ENCODE data around the gene FNDC3B.
A peak's percentile ranks its signal among the peaks of the same experiment; 100 is the strongest.

FNDC3B gene

DNA sequence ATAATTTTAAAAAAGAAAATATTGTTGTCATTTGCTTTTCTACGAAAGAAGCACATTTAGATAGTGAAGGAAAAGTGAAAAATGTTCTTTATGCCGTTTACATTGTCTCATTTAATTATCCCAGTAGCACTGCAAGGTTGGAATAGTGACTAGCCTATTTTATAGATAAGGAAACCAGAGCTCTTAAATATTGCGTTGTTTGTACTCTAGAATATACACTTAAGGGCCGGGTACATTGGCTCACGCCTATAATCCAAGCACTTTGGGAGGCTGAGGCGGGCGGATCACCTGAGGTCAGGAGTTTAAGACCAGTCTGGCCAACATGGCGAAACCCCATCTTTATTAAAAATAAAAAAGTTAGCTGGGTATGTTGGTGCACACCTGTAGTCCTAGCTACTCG is 127.5 kb downstream of the FNDC3B start:
- DNase-seq (ENCODE audit: low read depth, low spot score) = no peak

DNA sequence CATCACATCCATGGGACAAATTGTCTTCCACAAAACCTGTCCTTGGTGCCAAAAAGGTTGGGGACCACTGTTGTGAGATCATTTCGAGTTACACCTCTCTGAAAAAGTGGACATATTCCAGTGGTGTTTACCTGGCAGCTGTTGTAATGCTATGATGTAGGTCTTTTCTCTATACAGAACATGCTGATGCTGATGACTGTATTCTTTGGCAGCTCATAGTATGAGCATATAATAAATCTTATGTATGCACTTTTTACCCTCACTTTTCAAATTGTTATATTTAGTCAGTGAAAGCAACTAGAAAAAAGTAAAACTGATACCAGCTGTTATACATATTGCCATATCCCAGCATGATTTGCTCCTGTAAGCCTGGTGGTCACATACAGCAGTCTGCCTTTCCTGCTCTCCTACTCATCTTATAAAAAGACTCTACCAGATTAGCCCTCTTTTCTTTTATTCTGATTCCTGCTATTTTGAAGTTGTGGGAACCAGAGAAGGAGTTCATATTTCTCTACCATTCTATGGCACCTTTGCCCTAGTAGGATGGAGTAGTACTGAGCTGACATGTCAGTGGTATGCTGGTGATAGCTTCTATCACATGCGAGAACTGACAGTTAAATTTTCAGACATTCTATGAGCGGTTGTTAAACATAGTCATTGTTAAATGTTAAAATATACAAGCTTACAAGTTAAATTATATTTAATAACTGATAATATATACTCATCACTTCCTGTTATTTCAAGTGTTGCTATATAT is 128.7 kb downstream of the FNDC3B start:
- no peak for DNase-seq (ENCODE audit: low read depth, low spot score)

DNA sequence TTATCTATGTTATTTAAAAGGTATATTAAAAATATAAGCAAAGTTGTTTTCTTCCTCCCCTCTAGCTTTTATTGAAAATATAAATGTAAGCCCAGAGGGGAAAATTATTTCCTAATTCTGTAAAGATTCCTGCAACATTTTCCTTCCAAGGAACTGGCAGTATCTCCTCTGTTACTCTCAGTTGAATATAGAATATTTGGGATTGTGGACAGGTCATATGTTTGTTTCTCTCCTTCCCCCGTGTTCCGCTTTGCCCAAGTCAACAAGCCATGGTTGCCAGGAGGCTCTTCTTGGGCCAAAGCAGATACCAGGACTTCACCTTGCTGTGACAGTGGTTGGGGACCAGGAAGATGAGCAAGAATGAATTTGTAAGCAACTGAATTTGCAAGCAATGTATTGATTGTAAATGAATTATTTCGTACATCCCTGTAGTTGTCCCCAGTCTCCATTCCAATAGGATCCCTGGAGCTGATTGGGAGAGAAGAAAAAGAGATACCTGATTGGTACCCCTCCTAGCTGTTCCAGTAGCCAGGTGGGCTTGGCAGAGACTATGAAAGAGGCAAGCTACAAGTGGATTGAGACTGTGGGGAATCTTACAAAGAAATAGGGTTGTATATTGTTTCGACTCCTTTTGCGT is 130.8 kb downstream of the FNDC3B start:
- no peak for DNase-seq (ENCODE audit: low read depth, low spot score)

DNA sequence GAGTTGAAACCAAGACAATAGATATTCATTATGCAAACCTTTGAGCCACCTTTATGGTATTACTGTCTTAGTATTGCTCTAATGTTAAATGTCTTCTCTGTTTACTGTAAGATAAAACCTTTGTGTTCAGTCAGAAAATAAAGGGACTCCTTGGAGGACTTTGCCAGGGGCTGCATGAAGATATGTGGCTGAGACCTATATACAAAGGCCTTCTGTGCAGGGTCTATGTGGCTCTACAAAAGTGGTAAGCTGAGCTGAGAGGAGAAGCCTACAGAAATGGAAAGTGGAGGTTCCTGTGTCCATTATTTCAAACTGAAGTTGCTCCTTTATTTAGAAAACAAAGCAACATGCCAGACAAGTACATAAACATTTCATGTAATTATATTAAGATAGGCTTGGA is 131.5 kb downstream of the FNDC3B start:
- DNase-seq (ENCODE audit: low read depth, low spot score) = no peak

DNA sequence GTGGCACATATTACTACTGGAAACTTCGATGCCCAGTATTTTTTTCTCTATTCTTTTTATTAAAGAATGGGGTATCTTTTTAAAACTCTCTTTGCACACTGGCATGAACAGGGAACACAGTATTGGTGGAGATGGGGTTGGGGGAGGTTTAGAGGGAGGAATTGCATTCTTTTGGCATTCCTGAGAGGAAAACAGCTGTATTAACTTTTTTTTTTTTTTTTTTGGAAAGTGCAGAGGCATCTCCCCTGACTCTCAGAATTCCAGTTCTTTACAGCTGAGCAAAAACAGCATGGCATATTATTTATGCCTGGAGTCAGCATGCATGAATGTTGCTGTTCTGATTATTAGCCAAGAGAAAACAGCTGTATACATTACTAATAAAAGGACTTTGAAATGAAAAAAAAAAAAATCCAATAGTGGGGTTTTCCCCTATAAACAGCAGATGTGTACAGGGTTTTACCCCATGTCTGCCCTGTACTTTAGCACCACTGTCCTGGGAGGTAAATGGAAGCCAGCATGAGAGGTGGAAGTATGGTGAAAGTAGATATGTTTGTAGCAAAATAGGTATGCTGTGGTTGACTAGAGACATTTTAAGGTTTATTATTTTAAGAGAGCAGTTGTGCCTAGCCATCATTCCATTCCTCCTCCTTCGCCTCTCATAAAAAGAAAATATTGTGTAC is 132.2 kb downstream of the FNDC3B start:
- no peak for DNase-seq (ENCODE audit: low read depth, low spot score)

DNA sequence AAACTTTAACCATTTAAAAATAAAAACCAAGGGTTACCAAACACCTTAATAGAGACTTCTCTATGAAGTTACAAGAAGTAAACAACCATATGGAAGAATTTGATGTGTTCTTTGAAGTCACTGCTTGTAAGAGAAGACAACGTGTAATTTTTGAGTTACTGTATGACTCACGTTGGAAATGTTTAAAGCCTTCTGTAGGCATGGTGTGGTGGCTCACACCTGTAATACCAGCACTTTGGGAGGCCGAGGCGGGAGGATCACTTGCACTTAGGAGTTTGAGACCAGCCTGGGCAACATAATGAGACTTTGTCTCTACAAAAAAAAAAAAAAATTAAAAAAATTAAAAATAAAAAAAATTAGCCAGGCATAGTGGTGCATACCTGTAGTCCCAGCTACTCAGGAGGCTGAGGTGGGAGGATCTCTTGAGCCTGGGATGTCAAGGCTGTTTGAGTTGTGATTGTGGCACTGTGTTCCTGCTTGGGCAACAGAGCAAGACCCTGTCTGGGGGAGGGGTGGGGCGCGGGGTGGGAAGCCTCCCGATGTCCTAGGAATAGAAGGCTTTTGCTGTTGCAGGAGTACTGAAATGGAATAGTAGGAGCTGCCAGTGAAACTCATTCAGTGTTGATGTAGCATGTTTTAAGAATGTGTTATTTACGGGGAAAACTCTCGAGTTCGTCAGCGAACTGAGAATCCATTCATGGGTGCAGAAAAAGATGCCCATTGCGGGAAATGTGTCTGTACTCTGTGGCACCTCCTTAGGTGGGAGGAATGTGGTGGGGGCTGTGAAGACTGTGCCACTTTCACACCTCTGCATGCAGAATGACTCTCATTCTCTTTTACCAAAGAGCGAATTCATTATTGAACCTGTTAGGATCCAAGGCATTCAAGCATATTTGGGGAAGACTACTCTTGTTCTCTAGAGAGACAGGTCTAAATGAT is 134.2 kb downstream of the FNDC3B start:
- no peak for DNase-seq (ENCODE audit: low read depth, low spot score)

DNA sequence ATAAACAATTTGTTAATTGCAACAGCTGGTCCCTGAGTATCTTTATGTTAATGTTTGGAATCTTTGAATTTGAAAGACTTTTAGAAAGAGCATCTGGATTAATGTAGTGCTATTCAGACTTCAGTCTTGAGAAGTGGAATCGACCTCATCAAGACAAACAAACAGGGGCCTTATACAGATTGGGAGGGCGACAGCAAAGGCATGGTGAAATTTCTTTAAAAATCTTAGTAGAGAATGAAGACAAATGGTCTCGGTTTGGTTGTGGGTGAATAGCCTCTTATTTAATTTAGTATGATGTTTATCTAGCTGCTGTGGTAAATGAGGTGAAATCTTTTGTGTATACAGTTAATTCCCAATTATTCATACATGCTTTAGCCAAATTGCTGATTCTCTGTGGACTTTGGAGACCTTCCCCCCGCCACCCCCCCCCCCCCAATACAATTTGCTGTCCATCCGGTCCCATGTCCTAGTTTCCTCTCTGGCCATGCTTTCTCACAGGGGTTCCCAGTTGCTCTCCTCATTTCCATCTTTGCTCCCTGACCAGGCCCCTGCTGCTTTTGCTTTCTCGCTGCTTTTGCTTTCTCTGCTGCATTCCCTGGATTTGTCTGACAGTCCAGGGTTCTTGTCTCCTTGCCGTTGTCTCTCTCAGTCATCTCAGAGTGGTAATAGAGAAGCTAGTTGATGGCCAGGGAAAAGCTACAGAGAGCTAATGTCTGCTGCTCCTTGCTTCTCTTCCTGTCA is 135.3 kb downstream of the FNDC3B start:
- DNase-seq (ENCODE audit: low read depth, low spot score) = no peak

DNA sequence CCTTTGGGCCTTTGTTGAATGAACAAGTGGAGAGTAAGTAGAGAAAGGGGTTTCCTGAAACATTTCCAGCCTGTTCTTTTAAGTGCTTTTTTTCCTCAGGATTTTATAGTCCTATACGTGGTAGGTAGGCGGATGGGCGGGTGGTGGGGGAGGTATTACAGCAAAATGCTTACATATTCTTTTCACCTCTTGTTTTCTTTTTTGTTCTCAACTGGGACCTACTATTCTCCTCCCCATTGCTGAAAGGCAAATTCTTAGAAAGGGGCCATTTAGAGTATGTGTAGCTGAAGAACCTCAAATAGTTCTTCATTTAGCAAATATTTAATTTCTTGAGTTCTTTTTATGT is 135.8 kb downstream of the FNDC3B start:
- no peak for DNase-seq (ENCODE audit: low read depth, low spot score)

DNA sequence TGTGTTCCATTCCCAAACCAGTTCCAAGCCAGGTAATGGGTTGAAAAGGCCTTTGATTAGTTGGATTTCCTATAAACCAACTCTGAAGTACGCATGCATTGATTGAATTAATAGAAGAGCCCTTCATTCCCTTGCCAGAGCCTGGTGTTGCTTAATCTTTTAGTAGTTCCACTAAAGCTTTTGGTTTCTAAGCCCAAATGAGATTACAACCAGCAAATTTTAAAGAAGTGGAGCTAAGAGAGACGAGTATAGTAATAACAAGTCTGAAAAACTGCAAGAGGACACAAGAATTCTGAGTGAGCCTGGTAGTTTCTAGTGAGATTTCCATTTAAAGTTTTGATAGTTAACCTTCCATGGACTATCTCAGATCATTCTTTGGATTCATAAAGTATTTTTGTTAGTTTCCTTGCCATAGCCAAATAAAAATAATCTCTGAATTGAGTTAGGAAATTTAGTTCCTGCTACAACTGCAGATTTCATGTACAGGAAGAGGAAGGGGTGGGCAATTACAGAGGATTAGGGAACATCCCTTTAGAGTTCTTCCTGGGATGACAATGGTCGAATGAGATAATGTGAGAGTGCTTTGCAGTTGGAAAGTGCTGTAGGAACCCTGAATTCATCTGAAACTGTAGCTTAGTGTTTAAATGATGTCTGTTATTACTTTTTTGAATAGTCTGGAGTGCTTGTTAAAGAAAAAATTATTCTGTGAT is 136.8 kb downstream of the FNDC3B start:
- no peak for DNase-seq (ENCODE audit: low read depth, low spot score)

DNA sequence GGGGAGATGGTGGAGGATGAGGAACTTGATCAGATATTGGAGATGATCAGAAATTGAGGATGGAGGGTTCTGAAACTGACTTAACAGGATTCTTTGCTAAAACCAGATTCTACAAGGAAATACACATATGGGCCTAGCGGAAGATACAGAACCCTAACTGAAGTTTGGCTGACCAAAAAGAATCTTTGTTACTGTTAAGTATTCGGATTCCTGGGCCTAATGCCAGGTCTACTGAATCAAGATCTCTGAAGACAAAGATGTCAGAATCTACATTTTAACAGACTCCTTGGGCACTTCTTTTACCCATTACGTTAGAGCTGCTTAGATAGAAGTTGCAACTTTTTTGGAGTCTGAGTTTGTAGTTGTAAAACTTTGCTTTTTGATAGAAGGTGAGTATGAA is 137.7 kb downstream of the FNDC3B start:
- peak; percentile 82 for DNase-seq (ENCODE audit: low read depth, low spot score)

DNA sequence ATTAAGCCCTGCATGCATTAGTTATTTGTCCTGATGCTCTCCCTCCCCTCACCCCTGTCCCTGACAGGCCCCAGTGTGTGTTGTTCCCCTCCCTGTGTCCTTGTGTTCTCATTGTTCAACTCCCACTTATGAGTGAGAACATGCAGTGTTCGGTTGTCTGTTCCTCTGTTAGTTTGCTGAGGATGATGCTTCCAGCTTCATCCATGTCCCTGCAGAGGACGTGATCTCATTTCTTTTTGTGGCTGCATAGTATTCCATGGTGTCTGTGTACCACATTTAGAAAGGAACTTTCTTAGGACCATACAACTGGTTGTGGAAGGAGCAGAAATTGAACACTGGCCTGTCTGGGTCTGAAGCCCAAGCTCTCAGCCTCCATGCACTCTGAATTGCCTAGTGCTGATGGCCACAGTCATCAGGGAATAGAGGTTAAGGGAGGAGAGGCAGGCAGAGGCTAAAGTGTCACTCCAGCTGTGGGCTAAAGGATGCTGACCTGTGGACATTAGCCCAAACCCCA is 138.5 kb downstream of the FNDC3B start:
- DNase-seq (ENCODE audit: low read depth, low spot score) = no peak

DNA sequence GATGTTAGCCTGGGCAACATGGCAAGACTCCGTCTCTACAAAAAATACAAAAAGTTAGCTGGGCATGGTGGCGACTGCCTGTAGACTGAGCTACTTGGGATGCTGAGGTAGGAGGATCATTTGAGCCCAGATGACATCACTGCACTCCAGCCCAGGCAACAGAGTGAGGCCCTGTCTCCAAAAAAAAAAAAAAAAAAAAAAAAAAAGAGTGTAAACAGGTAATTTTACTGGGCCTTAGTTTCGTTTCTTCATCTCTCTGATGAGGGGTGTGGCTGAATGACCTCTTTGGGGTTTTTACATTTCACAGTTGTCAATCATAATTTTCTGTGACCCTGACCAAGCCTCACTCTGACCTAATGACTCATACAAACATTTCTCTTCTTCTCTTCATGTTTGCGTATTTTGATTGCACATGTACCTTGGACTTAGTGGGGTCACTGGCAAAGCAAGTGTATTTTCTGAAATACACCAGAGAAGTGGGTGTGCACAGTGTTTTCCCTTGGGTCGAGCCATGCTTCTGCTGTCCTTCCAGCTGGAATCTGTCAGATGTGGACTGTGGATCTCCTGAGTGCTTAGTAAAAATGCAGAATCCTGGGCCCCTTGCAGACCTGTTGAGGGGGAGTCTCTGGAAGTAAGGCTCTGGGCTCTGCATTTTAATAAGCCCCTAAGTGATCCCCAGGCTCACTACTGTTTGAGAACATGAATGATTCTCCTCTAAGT is 140.5 kb downstream of the FNDC3B start:
- no peak for DNase-seq (ENCODE audit: low read depth, low spot score)

DNA sequence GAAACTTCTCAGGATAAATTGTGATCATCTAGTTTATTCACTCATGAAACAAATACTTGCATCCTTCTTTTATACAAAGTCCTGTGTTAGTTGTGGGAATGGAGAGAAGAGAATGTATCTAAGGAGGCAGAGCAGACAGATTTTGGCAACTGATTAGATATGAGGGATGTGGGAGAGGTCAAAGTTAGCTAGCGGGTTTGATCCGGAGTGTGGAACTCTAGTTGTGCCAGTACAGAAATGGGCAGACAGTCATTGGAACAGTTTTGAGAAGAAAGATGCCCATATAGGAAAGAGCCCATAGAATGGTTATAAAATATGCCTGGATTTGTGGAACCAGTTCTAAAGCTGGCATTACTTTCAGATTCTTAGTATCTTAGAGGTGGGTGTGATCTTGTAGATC is 141.1 kb downstream of the FNDC3B start:
- DNase-seq (ENCODE audit: low read depth, low spot score) = no peak

DNA sequence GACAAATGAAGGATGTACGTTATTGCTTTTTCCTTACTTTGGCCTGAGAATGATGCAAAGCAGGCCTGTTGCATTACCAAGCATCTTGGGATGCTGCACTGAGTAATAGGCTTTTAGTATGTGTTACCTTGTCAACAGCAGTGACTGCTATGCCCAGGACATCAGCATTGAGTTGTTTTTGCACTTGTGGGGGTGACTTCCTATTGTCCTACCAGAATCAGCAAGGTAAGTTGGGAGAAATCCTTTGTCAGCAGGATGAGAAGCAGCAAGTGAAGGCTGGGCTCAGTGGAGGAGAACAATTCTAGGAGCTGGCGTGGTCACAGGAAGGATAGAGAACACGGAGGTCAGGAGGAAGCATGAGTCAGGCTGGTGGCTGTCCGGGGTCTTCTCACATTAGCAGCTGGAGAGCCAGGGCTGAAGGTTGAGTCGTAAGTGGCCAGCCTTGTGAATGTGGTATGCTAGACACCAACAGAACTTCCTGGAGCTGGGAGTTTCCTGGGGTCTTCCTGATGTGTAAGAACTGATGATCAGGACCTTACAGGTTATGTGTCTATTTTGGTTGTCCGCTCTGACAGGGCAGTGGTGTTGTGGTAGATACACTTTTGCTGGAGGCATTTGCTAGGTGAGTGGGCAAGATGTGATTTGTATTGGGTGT is 142.7 kb downstream of the FNDC3B start:
- DNase-seq (ENCODE audit: low read depth, low spot score) = peak; percentile 34

DNA sequence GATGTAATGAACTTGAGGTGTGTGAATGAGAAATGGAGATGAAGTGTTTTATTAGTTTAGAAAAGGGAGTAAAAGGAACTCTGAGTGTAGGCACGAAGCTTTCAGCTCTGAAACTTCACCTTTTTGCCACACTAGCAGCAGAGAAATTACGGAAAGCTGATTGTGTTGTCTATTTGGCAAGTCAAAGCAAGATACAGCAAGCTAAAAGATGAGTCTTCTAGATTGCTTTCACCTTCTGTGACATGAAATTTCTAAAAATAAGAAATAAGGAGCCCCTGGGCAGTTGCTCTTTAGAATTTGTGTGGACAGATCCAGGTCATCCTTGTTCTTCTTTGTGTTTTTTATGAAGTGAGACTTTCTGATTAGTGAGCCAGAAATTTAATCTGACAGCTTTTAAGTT is 143.4 kb downstream of the FNDC3B start:
- DNase-seq (ENCODE audit: low read depth, low spot score) = no peak

DNA sequence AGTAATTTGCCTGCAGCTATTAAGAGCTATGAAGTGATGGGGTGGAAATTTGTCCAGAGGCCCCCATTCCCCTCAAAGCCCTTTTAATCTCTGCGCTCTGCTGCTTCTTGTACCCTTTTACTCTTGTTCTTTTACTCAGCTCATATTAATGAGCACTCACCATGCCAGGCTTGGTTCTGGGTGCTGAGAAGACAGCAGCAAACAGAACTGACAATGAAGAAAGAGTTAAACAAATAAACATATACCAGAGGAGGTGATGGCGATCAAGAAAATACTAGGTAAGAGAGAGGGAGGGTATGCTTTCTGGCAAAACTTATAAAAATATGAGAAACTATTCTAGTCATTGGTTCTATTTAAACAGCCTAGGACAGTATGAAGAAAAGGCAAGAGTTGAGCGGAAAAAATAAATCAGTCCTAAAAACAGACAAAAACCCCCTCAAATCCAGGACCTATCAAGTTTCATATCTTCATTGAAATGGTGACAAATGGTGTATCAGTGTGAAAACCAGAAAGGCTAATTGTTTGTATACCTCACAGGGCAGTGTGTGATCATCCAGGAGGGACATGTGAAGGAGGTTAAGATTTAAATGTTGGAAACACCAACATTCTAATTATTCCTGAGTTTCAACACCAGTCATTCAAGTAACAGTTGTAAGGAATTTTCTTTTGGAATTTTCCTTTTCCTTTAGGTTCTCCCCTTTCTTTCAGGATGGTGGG is 144.9 kb downstream of the FNDC3B start:
- no peak for DNase-seq (ENCODE audit: low read depth, low spot score)

DNA sequence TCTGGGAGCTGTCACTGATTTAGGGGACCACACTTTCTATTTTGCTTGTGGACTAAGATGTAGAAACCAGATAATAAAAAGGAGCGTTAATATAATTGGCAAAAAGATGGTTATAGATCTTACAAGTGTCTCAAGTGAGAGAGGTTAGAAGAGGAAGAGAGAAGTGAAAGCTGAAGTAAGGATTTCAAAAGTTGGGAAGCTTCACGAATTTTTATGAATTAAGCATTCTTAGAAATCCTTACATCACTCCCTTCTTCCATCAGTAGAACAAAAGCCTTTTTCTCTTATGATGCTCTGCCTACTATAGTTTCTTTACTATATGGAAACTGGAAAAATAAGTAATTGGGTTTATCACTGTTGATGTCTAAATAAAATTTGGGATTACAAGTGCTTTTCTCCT is 146.5 kb downstream of the FNDC3B start:
- DNase-seq (ENCODE audit: low read depth, low spot score) = no peak

DNA sequence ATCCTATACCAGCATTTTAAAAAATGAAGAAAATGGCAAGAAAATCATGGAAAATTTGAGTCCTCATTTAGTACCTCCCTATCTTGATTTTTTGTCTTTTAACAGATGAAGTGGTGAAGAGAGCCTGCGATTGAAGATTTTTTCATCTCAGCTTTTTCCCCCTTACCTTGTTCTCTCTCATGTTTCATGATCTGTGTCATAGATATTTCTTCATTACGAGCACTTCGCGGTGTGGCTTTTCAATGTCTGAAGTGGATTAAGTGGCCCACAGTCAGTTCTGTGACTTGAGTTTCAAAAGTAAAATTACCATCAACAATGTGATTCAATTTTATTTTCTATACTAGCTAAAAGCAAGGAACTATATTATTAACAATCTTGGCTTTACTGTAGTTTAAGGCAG is 147.2 kb downstream of the FNDC3B start:
- DNase-seq (ENCODE audit: low read depth, low spot score) = no peak

DNA sequence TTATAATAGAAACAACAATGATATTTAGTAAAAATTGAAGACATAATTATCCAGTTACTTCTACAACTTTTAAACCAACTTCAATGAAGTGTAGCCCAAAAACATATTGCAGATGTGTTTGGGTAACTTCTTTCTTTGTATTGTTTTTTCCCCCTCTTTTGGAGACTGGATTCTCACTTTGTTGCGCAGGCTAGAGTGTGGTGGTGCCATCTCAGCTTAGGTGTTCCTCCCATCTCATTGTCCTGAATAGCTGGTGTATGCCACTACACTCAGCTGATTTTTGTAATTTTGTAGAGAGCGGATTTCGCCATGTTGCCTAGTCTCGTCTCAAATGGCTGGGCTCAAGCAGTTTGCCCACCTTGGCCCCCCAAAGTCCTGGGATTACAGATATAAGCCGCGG is 148.1 kb downstream of the FNDC3B start:
- no peak for DNase-seq (ENCODE audit: low read depth, low spot score)

Data from astrocyte of the hippocampus (primary cell).